ENCODE results near the gene MKRN2. TPM values are rescaled to one million over a fixed set of nuclear protein-coding genes. Genes with fewer than 3 reads are reported as not detected.

The MKRN2 gene
- total and polyA plus RNA-seq, 2 donors (not counting 3 experiments of a cell fraction or from before 2014, with no cell fraction given), result 27.3 to 29.9 TPM

GRCh38 chr3:12518261-12519028 is 38.4 kb upstream of the MKRN2 start:
- H3K4me1 ChIP-seq (ENCODE audit: control insufficient read depth, extremely low read depth, insufficient read depth, low read length), result no peaks in the 10 kb centered on the region
- no peak overlapping the region for H3K9ac ChIP-seq (replicated peaks; ENCODE audit: extremely low read depth, insufficient read depth, low read length)
- no peak overlapping the region for H2AFZ ChIP-seq (ENCODE audit: low read depth, low read length)
- intact Hi-C loops (cut with micrococcal nuclease) (no loop called here), dilution Hi-C loops (cut with MboI; ENCODE audit: extremely low pct_ligation_motif_present, low sequenced_read_pairs) (no loop called here)
- DNase-seq (ENCODE audit: low read depth, low spot score), result no peak
- H4K20me1 ChIP-seq (replicated peaks; ENCODE audit: control insufficient read depth, extremely low read depth, insufficient read depth, low read length), result no peaks in the 10 kb centered on the region
- ChIA-PET CTCF (interaction anchor here (0.7 kb wide), 1 partner anchor 60 kb away, joined by 3 read pairs; no protein-coding TSS in a partner anchor), POLR2A (no interaction called here)
- H3K36me3 ChIP-seq (ENCODE audit: control insufficient read depth in 2 of 2, extremely low read depth in 1 of 2, insufficient read depth in 2 of 2, low read length in 2 of 2), result no peaks in the 10 kb centered on the region
- H3K79me2 ChIP-seq (ENCODE audit: control insufficient read depth, insufficient read depth, low read length), result no peaks in the 10 kb centered on the region
- no peak overlapping the region for H3K27ac ChIP-seq (ENCODE audit: insufficient read depth, low read depth, low read length)
- no peak overlapping the region for H3K4me2 ChIP-seq (ENCODE audit: insufficient read depth, low read length)
- no peaks in the 10 kb centered on the region for H3K9me3 ChIP-seq (replicated peaks; ENCODE audit: control insufficient read depth, insufficient read depth, low read length)
- no peak overlapping the region for H3K4me3 ChIP-seq (replicated peaks in 1 of 3; ENCODE audit: insufficient read depth in 1 of 3, low read depth in 1 of 3, low read length in 3 of 3)
- no peaks in the 10 kb centered on the region for H3K9me1 ChIP-seq (replicated peaks; ENCODE audit: control insufficient read depth, extremely low read depth, insufficient read depth, low read length)
- no TSS peak for BruUV-seq (replicated peaks)
- TF ChIP-seq CTCF (IDR thresholded peaks at IDR 0.05; ENCODE audit: extremely low read depth in 1 of 2, insufficient read depth in 1 of 2, low read depth in 1 of 2, low read length in 2 of 2) (no peak), POLR2AphosphoS5 (IDR thresholded peaks at IDR 0.05; ENCODE audit: insufficient read depth, low read depth, low read length) (no peak), EZH2 (IDR thresholded peaks at IDR 0.05; ENCODE audit: borderline replicate concordance, low read depth, low read length, severe bottlenecking) (no peak), GATA2 (IDR thresholded peaks at IDR 0.05; ENCODE audit: insufficient read depth, insufficient read length, low read depth, low read length) (no peak), POLR2A (IDR thresholded peaks at IDR 0.05; ENCODE audit: low read depth, low read length) (no peak), MYC (IDR thresholded peaks at IDR 0.05; ENCODE audit: low read depth, low read length) (no peak), MAX (IDR thresholded peaks at IDR 0.05; ENCODE audit: insufficient read depth, insufficient read length) (no peak), FOS (IDR thresholded peaks at IDR 0.05; ENCODE audit: borderline replicate concordance, insufficient read depth, low read length) (no peak), JUN (IDR thresholded peaks at IDR 0.05; ENCODE audit: borderline replicate concordance, insufficient read depth, insufficient read length, low read depth) (no peak)
- no peaks in the 10 kb centered on the region for H3K27me3 ChIP-seq (ENCODE audit: control insufficient read depth in 2 of 2, insufficient read depth in 2 of 2, low read length in 2 of 2)
- FAIRE-seq, result no peak

All from endothelial cell of umbilical vein (primary cell).